DMS79 treated with DMSO at 0.1 percent for 48 hours (cell line): ENCODE results near the gene C9orf85.
"Not testable (repeated sequence)": the region's sequence is repeated elsewhere in the genome, so short reads cannot be mapped to it uniquely, and the experiment has no call there.

Experiments
- DNase-seq: peaks from one replicate; lab custom pipeline; 2025; lab: John Stamatoyannopoulos, UW

The C9orf85 gene, protein sequence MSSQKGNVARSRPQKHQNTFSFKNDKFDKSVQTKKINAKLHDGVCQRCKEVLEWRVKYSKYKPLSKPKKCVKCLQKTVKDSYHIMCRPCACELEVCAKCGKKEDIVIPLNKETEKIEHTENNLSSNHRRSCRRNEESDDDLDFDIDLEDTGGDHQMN

DNA sequence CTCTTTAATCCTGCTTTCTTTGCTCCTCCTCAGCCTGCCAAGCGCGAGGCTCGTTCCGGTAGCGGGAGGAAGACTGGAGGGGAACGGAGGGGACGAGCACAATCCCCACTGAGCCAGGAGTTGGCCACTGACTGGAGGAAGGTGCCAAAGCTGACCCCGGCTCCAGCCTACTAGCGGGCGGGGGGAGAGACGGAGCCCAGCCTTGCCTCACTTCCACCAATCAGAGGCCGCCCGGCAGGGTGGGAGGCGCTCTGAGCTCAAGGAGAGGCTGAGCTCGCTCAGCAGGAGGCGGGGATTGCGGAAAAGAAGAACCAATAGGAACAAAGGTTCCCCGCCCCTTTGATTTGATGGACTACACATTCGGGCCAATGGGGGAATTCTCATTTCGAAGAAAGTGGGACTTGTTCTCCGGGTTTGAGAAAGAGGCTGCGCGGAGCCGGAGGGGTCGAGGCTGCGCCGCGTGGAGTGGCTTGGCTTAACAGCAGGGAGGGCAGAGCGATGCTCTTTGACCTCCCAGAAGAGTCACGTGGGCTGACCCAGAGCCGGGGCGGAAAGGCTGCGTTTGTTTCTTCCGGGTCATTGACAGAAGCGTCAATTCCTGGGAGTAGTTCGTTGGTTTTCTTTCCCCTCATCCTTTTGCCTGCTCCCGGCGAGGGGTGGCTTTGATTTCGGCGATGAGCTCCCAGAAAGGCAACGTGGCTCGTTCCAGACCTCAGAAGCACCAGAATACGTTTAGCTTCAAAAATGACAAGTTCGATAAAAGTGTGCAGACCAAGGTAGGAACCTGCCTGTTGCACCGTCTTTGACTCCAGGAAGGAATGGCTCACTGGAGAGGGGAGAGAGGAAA is at the start of gene C9orf85, which contains the start of gene ABHD17B:
TSS of gene C9orf85 (plus strand) at position 579 of the 847 bp plus-strand sequence. CDS start at position 675, 96 bp downstream.
TSS of gene ABHD17B (minus strand) at position 133 of the 847 bp plus-strand sequence. CDS start 36,113 bp downstream, outside the sequence.
- peak; percentile 89 for DNase-seq

GRCh38 chr9:71863631-71864030 is 47.8 kb upstream of the C9orf85 start:
- no peak for DNase-seq

GRCh38 chr9:71875345-71875744 is 36.1 kb upstream of the C9orf85 start:
- DNase-seq: no peak

- no peak for DNase-seq
These were observed 35.3 kb upstream of the C9orf85 start for GRCh38 chr9:71876106-71876505.

- no peak for DNase-seq
These were observed 34.6 kb upstream of the C9orf85 start for GRCh38 chr9:71876829-71877228.

DNA sequence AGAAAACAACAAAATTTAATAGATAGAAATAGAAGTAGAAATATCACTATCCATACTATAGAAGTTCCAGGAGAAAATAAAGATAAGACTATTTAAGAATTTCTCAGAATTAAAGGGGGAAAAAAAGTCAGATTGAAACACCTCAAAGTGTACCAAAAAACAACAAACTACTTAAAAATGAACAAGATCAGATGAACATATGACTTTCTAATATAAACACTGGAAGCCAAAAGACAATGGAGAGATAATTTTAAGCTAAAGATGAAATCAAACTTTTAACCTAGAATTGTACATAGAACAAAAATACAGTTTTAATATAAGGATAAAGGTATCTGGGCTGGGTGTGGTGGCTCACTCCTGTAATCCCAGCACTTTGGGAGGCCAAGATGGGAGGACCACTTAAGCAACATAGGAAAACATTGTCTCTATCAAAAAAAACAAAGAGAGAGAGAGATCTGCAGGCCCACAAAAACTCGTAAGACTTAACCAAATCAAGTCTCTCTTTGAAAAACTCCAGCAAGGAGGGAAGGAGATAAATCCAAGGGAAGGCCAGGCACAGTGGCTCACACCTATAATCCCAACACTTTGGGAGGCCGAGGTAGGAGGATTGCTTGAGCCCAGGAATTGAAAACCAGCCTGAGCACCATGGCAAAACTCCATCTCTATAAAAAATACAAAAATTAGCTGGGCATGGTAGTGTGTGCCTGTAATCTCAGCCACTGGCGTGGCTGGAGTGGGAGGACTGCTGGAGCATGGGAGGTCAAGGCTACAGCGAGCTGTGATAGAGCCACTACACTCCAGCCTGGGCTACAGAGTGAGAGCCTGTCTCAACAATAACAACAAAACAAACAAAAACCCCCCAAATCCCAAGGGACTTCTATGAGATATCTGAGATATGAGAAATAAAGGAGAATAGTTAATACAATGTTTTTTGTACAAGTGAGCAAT is 32.8 kb upstream of the C9orf85 start:
- no peak for DNase-seq

- DNase-seq: no peak
These were observed 31.7 kb upstream of the C9orf85 start for GRCh38 chr9:71879644-71880174.

GRCh38 chr9:71884005-71884404 is 27.4 kb upstream of the C9orf85 start:
- DNase-seq: no peak

DNA sequence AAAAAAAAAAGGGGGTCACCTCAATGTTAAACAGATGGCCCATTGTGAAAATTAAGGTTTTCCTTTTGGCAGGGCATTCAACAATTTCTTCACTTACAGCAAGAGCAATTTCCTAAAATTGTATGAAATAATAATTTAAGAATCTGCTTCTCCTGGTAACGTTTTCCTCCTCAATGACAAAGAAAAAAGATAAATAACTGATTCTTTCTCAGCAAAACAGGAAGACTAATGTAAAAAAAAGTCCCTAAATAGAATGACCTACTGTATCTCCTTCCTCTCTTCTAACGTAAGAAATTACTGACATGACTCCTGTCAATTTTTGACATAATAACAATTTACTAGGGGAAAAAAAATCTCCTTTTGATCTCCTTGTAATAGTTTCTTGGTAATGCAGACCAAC is 26.0 kb upstream of the C9orf85 start:
- no peak for DNase-seq

DNA sequence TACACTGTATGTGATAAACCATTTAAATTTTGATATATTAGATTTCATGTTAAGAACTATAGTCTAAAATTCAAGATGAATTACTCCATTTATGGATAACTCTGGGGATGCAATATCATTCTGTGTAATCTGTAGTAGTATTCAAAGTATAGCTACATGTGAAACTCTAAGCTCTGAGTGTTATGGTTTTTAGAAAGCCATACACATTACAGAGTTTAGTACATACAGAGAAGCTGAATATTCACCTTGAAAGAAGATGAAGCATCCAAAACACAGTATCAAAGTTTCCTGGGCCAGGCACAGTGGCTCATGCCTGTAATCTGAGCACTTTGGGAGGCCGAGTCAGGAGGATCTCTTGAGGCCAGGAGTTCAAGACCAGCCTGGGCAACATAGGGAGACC is 25.4 kb upstream of the C9orf85 start:
- no peak for DNase-seq

- DNase-seq: no peak
These were observed 24.9 kb upstream of the C9orf85 start for GRCh38 chr9:71886541-71886940.

- no peak for DNase-seq
These were observed 24.1 kb upstream of the C9orf85 start for GRCh38 chr9:71887362-71887761.

- no peak for DNase-seq
These were observed 21.3 kb upstream of the C9orf85 start for GRCh38 chr9:71890042-71890679.

DNA sequence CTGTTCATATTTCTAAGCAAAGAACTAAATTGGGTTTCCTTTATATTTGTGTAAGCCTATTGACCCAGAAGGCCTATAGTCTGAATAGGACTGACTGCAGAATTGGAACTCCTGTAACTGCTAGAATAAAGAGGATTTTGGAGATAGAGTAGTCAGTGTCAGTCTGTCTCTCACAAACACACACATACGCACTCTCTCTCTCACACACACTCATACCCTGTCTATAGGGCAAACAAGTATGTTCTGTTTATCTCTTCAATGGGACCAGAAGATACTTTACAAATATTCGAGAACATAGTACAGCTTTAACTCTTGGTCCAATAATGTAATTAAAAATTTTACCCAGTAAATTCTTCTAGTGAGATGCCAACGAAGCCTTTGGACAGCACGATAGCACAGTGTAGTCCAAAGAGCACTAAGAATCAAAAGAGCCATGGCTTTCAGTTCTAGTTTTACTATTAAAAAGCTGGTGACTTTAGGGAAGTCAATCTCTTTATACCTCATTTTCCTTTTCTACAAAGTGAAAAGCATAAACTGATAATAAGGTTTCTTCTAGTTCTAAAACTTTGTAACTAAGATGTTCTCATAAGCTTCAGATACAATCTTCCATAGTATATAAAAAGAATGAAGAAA is 19.8 kb upstream of the C9orf85 start:
- DNase-seq: no peak

DNA sequence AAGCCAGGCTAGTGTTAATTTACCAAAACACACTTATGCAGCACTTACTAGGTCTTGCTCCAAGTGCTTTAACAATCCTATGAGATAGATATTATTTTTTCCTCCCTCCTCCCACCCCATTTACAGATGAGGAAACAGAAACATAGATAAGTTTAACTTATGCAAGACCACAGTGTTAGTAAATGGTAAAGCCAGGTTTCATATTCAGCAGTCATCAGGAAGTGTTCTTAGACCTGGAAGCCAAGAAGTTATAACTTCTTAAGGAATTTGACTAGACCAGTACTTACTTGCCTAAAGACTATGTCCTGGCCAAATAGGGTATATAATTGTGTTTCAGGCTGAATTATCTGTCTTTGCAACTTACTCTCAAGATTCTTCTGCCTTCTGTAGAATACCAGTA is 16.3 kb upstream of the C9orf85 start:
- no peak for DNase-seq

DNA sequence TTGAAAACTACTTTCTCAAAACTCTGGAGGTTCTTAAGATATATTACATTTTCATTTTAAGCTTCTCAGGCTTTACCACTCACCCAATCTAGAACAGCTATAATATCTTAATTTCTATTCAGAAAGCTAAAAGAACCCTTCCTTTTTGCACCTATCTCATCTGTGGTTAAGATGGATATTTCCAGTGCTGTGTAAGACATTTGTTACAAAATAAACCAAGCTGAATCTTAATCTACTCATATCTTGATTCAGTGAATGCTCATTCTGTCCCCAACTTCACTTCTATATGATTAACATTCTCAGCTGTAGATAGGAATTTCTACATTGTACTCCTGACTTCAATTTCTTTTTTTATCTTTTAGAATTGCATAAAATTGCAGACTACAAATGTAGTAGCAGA is 15.5 kb upstream of the C9orf85 start:
- DNase-seq: no peak

- no peak for DNase-seq
These were observed 14.7 kb upstream of the C9orf85 start for GRCh38 chr9:71896761-71897160.

- no peak for DNase-seq
These were observed 13.9 kb upstream of the C9orf85 start for GRCh38 chr9:71897577-71897976.

DNA sequence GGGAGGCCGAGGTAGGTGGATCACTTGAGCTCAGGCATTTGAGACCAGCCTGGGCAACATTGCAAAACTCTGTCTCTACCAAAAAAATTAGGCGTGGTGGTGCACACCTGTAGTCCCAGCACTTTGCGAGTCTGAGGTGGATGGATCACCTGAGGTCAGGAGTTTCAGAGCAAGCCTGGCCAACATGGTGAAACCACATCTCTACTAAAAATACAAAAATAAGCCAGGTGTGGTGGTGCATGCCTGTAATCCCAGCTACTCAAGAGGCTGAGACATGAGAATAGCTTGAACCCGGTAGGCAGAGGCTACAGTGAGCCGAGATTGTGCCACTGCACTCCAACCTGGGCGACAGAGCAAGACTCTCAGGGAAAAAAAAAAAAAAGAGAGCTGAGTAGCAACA is 12.7 kb upstream of the C9orf85 start:
- not testable (repeated sequence) for DNase-seq

- no peak for DNase-seq
These were observed 9.5 kb upstream of the C9orf85 start for GRCh38 chr9:71901695-71902597.
